Activated gamma-delta T cell treated with anti-CD3 and anti-CD28 coated beads, Interleukin-2, amount 50 U/mL, for 16 hours (primary cell): ENCODE results near the gene SORL1-AS1.

Source experiments
- DNase-seq: peaks from one replicate; pipeline ENCODE4 v3.0.0-alpha.2; 2020; ENCODE audit warnings: low read depth

Gene SORL1-AS1

DNA sequence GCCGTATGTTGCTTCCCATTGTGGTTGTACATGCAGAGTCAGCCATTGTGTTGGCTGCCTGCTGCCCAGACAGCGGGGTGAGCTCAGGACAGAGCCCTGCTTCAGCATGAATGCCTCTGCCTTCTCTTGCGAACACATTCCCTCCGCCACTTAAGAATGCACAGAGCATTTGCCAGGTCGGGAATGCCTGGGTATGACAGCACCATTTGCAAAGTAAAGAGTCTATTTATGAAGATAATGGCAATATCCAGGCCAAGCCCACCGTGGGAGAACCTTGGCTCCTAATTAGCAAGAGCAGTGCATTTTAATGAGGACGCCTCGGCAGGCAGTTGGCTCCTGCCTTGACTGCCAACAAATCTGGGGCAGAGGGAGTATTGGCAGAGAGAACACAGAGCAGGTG is 63.1 kb downstream of the SORL1-AS1 start:
- no peak for DNase-seq
